DMS79 (cell line): ENCODE data around the gene EXOC1L.

Experiments
- DNase-seq: peaks from one replicate; lab custom pipeline; 2025; lab: John Stamatoyannopoulos, UW

EXOC1L gene

GRCh38 chr4:55819634-55820033 is at the start of gene EXOC1L:
Gene EXOC1L, plus strand, starts transcription at chr4:55819790. Its CDS starts 237 bp downstream, at chr4:55820027.
- DNase-seq, result peak; percentile 16

- no peak for DNase-seq
Observed at GRCh38 chr4:55770662-55771061, 48.9 kb upstream of the EXOC1L start.

GRCh38 chr4:55781341-55781740 is 38.2 kb upstream of the EXOC1L start:
- DNase-seq, result no peak

GRCh38 chr4:55781812-55782211 is 37.8 kb upstream of the EXOC1L start:
- DNase-seq, result peak; percentile 66

- DNase-seq, result no peak
Observed at GRCh38 chr4:55783584-55783983, 36.0 kb upstream of the EXOC1L start.

GRCh38 chr4:55784747-55785146 is 34.8 kb upstream of the EXOC1L start:
- DNase-seq, result no peak

GRCh38 chr4:55791666-55792065 is 27.9 kb upstream of the EXOC1L start:
- DNase-seq, result no peak

- no peak for DNase-seq
Observed at GRCh38 chr4:55793479-55793878, 26.1 kb upstream of the EXOC1L start.

- DNase-seq, result no peak
Observed at GRCh38 chr4:55794053-55794452, 25.5 kb upstream of the EXOC1L start.

- DNase-seq, result no peak
Observed at GRCh38 chr4:55795341-55795740, 24.2 kb upstream of the EXOC1L start.

GRCh38 chr4:55801498-55801897 is 18.1 kb upstream of the EXOC1L start:
- DNase-seq, result no peak

GRCh38 chr4:55807556-55807955 is 12.0 kb upstream of the EXOC1L start:
- DNase-seq, result no peak

GRCh38 chr4:55808186-55808585 is 11.4 kb upstream of the EXOC1L start:
- DNase-seq, result no peak

- DNase-seq, result no peak
Observed at GRCh38 chr4:55808632-55809031, 11.0 kb upstream of the EXOC1L start.

- no peak for DNase-seq
Observed at GRCh38 chr4:55817691-55818090, 1.9 kb upstream of the EXOC1L start.

- DNase-seq, result no peak
Observed at GRCh38 chr4:55820279-55820678, 689 bp downstream of the EXOC1L start.

- DNase-seq, result no peak
Observed at GRCh38 chr4:55822329-55822728, 2.7 kb downstream of the EXOC1L start.

GRCh38 chr4:55824865-55825264 is 5.3 kb downstream of the EXOC1L start:
- no peak for DNase-seq

GRCh38 chr4:55826986-55827385 is 7.4 kb downstream of the EXOC1L start:
- DNase-seq, result no peak

GRCh38 chr4:55827582-55827981 is 8.0 kb downstream of the EXOC1L start:
- DNase-seq, result no peak

GRCh38 chr4:55830048-55830447 is 10.5 kb downstream of the EXOC1L start:
- no peak for DNase-seq

GRCh38 chr4:55830716-55831115 is 11.1 kb downstream of the EXOC1L start:
- DNase-seq, result no peak

- DNase-seq, result no peak
Observed at GRCh38 chr4:55834086-55834795, 14.7 kb downstream of the EXOC1L start.

GRCh38 chr4:55837903-55838302 is 18.3 kb downstream of the EXOC1L start:
- DNase-seq, result no peak
